T-helper 9 cell (primary cell): Measurements from ENCODE around the gene SIK3.
"Not testable (repeated sequence)": the region's sequence is repeated elsewhere in the genome, so short reads cannot be mapped to it uniquely, and the experiment has no call there.

Experiments used
- DNase-seq: peaks from one replicate; pipeline ENCODE4 v3.0.0-alpha.2; 2020

SIK3 gene

GRCh38 chr11:117075186-117075585 is 23.0 kb downstream of the SIK3 start:
- DNase-seq: no peak

GRCh38 chr11:117074119-117074518 is 24.1 kb downstream of the SIK3 start:
- no peak for DNase-seq

GRCh38 chr11:117073539-117073938 is 24.7 kb downstream of the SIK3 start:
- no peak for DNase-seq

GRCh38 chr11:117072517-117073461 is 25.4 kb downstream of the SIK3 start:
- DNase-seq: no peak

- no peak for DNase-seq
Measured at GRCh38 chr11:117071344-117071787, 26.9 kb downstream of the SIK3 start.

- DNase-seq: no peak
Measured at GRCh38 chr11:117070016-117070415, 28.2 kb downstream of the SIK3 start.

- DNase-seq: no peak
Measured at GRCh38 chr11:117068303-117068860, 29.8 kb downstream of the SIK3 start.

GRCh38 chr11:117066959-117067358 is 31.3 kb downstream of the SIK3 start:
- no peak for DNase-seq

- no peak for DNase-seq
Measured at GRCh38 chr11:117064275-117064674, 34.0 kb downstream of the SIK3 start.

GRCh38 chr11:117062498-117062897 is 35.7 kb downstream of the SIK3 start:
- no peak for DNase-seq

- DNase-seq: no peak
Measured at GRCh38 chr11:117061256-117061655, 37.0 kb downstream of the SIK3 start.

GRCh38 chr11:117059611-117060148 is 38.5 kb downstream of the SIK3 start:
- DNase-seq: no peak

- DNase-seq: no peak
Measured at GRCh38 chr11:117058761-117059261, 39.4 kb downstream of the SIK3 start.

GRCh38 chr11:117057727-117058126 is 40.5 kb downstream of the SIK3 start:
- no peak for DNase-seq

GRCh38 chr11:117057317-117057716 is 40.9 kb downstream of the SIK3 start:
- no peak for DNase-seq

- no peak for DNase-seq
Measured at GRCh38 chr11:117055469-117055868, 42.8 kb downstream of the SIK3 start.

GRCh38 chr11:117054382-117054781 is 43.8 kb downstream of the SIK3 start:
- no peak for DNase-seq

- DNase-seq: no peak
Measured at GRCh38 chr11:117052196-117053149, 45.8 kb downstream of the SIK3 start.

GRCh38 chr11:117050121-117050520 is 48.1 kb downstream of the SIK3 start:
- not testable (repeated sequence) for DNase-seq

GRCh38 chr11:117046627-117047026 is 51.6 kb downstream of the SIK3 start:
- DNase-seq: not testable (repeated sequence)

GRCh38 chr11:117045956-117046355 is 52.3 kb downstream of the SIK3 start:
- DNase-seq: no peak

GRCh38 chr11:117045196-117045595 is 53.0 kb downstream of the SIK3 start:
- DNase-seq: no peak
